Choroid plexus epithelial cell (primary cell): ENCODE measurements around the gene YEATS4.
"Not testable (repeated sequence)": the region's sequence is repeated elsewhere in the genome, so short reads cannot be mapped to it uniquely, and the experiment has no call there.

Experiments used
- DNase-seq: peaks from one replicate; pipeline ENCODE4 v3.0.0-alpha.2; 2010; ENCODE audit warnings: low read depth
- H3K4me3 ChIP-seq: 2 replicates; pipeline ENCODE4 v1.5.1; 2011; ENCODE audit warnings: low read depth, mild to moderate bottlenecking, control low read depth, low read length, moderate library complexity
- TF ChIP-seq, protein P1 (sequence below): conservative IDR thresholded peaks from 2 replicates; pipeline ENCODE4 v1.5.1; 2011; ENCODE audit warnings: low read depth, mild to moderate bottlenecking, control low read depth, inconsistent platforms, low read length, moderate library complexity

The YEATS4 gene

DNA sequence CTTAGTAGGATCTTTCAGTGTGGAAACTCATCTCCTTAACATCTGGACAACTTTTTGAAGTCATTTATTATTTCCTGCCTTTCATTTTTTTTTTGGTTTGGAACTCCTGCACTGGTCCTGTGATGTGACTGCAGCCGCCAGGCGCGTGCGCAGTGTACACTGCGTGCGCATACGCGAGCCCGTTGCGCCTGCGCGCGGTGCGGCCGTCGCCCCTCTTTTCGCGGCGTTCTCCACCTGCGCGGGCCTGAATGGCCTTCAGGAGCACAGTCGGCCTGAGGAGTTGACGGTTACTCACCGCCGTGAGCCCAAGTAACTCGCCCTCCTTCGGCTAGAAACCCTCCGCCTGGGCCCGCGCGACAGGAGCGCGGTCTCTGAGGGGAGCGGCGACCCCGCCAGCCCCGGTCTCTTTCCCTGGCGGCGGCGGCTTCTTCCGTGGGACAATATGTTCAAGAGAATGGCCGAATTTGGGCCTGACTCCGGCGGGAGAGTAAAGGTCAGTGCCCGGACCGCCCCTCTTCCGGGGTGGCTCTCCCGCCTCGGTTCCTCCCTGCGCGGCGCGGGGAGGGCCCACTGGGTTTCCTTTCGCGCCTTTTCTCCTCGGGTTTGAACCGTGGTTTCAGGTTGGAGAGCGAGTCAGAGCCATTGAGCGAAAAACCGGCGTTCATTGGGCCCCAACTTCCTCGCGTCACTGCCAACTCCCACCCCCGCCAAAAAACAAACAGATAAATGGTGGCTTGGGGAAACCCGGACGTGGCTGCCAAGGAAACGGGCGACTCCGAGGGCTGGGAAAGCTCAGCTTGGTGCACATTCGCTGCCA lies at the start of gene YEATS4:
Gene YEATS4, plus strand, starts transcription at position 213 of the 817 bp plus-strand sequence. Its CDS starts 230 bp downstream, at position 443.
- DNase-seq, result peak; percentile 92
- TF ChIP-seq, protein P1, sequence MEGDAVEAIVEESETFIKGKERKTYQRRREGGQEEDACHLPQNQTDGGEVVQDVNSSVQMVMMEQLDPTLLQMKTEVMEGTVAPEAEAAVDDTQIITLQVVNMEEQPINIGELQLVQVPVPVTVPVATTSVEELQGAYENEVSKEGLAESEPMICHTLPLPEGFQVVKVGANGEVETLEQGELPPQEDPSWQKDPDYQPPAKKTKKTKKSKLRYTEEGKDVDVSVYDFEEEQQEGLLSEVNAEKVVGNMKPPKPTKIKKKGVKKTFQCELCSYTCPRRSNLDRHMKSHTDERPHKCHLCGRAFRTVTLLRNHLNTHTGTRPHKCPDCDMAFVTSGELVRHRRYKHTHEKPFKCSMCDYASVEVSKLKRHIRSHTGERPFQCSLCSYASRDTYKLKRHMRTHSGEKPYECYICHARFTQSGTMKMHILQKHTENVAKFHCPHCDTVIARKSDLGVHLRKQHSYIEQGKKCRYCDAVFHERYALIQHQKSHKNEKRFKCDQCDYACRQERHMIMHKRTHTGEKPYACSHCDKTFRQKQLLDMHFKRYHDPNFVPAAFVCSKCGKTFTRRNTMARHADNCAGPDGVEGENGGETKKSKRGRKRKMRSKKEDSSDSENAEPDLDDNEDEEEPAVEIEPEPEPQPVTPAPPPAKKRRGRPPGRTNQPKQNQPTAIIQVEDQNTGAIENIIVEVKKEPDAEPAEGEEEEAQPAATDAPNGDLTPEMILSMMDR, result no peak
- peak within 1 kb of the TSS; percentile 90 for H3K4me3 ChIP-seq

GRCh38 chr12:69313209-69313608 lies 46.3 kb upstream of the YEATS4 start:
- no peak overlapping the region for H3K4me3 ChIP-seq
- TF ChIP-seq, protein P1, result no peak
- no peak for DNase-seq

DNA sequence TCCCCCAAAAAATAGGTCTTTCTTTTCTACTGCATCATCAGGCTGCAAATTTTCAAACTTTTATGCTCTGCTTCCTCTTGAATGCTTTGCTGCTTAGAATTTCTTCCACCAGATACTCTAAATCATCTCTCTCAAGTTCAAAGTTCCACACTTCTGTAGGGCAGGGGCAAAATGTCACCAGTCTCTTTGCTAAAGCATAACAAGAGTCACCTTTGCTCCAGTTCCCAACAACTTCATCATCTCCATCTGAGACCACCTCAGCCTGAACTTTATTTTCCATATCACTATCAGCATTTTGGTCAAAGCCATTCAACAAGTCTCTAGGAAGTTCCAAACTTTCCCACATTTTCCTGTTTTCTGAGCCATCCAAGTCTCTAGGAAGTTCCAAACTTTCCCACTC lies 42.8 kb upstream of the YEATS4 start:
- DNase-seq, H3K4me3 ChIP-seq: not testable (repeated sequence)

DNA sequence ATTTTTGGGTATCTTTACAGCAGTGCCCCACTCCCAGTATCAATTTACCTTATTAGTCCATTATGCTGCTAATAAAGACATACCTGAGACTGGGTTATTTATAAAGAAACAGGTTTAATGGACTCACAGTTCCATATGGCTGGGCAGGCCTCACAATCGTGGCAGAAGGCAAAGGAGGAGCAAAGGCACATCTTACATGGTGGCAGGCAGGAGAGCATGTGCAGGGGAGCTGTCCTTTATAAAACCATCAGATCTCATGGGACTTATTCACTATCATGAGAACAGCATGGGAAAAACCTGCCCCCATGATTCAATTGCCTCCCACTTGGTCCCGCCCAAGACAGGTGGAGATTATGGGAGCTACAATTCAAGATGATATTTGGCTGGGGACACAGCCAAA lies 42.3 kb upstream of the YEATS4 start:
- not testable (repeated sequence) for DNase-seq, H3K4me3 ChIP-seq

DNA sequence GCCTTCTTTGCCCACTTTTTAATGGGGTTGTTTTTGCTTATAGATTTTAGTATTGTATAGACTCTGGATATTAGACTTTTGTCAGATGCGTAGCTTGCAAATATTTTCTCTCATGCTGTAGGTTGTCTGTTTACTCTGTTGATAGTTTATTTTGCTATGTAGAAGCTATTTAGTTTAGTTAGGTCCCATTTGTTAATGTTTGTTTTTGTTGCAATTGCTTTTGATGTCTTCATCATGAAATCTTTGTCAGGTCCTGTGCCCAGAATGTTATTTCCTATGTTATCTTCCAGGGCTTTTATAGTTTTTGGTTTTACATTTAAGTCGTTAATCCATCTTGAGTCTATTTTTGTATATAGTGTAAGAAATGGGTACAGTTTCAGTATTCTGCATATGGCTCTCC lies 41.3 kb upstream of the YEATS4 start:
- no peak overlapping the region for H3K4me3 ChIP-seq
- TF ChIP-seq, protein P1, result no peak
- DNase-seq, result no peak

GRCh38 chr12:69321351-69321750 lies 38.2 kb upstream of the YEATS4 start:
- no peak for DNase-seq
- TF ChIP-seq, protein P1, result no peak
- no peak overlapping the region for H3K4me3 ChIP-seq

DNA sequence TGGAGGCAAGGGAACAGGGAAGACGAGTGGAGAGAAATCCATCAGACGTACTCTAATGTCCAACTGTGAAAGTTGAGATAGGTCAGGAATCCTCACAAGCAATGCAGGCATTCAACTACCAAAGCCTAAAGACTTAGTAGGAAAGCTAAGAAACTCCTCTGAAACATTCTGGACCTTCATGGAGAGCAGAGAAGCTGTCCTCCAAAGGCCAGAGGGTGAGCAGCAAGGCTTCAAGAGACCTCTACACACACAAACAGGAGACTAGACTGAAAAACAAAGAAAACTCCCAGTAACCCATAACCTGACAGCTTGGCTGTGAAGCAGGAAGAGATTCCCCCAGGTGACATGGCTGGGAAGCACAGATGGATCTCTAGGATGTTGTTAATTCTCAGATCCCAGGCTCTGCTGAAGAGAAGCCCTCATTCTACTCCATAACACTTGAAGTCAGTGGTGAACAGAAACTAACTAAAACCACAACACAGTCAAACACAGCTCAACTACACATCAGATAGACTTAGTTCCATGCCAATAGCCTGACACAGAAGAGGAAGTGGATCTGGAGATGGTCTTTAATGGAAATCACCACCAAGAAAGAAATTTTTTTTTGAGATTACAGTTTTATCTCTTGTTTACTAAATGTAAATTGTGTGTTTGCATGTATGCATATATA lies 34.6 kb upstream of the YEATS4 start:
- TF ChIP-seq, protein P1, result no peak
- no peak overlapping the region for H3K4me3 ChIP-seq
- no peak for DNase-seq

DNA sequence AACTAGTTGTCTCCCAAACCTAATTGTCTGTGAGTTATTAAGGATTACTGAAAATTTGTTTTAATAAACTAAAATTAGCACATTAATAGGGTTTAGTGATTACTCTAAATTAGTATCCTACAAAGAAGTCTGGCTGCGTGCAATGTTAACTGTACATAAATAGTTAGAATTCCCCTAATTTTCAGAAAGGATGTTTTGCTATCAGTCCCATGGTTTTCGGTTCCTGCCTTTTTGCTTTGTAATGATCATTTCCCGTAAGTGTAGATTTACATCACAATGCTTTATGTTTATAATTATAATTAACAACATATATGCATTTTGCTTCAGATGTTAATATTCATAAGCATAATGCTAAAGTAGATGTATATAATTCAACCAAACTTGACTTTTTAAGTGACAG lies 31.1 kb upstream of the YEATS4 start:
- H3K4me3 ChIP-seq, result no peak overlapping the region
- TF ChIP-seq, protein P1, result no peak
- no peak for DNase-seq
